GM18867 (cell line): Measurements from ENCODE around the gene STX1A.
"Not testable (repeated sequence)": the region's sequence is repeated elsewhere in the genome, so short reads cannot be mapped to it uniquely, and the experiment has no call there.

Experiments used
- ATAC-seq: cut with Tn5 transposase; IDR thresholded peaks from one replicate; pipeline ENCODE4 v1.9.1; 2021; ENCODE audit warnings: mild to moderate bottlenecking, moderate library complexity; ENCODE audit not compliant: unreplicated experiment

Gene STX1A

GRCh38 chr7:73736885-73737284 lies 17.4 kb upstream of the STX1A start:
- no peak for ATAC-seq

- no peak for ATAC-seq
Measured at GRCh38 chr7:73735528-73735905, 16.0 kb upstream of the STX1A start.

- ATAC-seq, result peak; percentile 35
Measured at GRCh38 chr7:73734619-73735527, 15.4 kb upstream of the STX1A start.

DNA sequence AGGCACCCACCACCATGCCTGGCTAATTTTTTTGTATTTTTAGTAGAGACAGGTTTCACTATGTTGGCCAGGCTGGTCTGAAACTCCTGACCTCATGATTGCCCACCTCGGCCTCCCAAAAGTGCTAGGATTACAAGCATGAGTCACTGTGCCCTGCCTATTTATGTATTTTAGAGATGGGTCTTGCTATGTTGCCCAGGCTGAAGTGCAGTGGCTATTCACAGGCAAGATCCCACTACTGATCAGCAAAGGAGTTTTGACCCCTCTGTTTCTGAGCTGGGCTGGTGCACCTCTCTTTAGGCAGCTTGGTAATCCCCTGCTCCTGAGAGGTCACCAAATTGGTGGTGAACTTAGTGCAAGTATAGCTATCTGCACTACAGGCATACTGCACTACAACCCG lies 12.9 kb upstream of the STX1A start:
- ATAC-seq, result no peak

GRCh38 chr7:73730485-73730884 lies 11.0 kb upstream of the STX1A start:
- no peak for ATAC-seq

GRCh38 chr7:73728551-73728950 lies 9.1 kb upstream of the STX1A start:
- ATAC-seq, result no peak

DNA sequence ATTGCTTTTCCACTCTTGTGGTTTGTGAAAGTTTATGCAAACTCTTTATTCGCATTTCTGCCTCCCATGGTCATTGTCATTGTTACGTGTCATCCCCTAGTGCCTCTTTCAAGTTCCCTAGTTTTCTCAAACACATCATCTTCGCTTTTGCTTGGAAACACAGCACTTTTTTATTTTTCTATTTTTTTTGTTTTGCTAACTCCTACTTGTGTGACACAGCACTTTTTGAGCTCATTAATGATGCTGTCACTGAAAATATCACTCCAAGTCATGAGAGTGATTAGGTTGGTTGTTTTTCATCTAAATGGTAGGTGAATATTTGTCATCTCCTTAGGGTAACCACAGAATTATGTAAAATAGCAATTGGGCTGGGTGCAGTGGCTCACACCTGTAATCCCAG lies 8.5 kb upstream of the STX1A start:
- no peak for ATAC-seq

DNA sequence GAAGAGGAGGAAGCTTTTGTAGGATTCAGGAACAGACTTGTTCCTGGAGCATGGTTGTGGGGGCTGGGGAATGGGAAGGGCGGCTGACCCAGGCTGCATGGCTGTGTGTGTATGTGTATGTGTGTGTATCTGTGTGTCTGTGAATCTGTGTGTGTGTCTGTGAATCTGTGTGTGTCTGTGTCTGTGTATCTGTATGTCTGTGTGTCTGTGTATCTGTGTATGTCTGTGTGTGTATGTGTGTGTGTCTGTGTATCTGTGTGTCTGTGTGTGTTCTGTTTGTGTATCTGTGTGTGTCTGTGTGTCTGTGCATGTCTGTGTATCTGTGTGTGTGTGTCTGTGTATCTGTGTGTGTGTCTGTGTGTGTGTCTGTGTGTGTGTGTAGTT lies 6.6 kb upstream of the STX1A start:
- peak; percentile 20 for ATAC-seq

DNA sequence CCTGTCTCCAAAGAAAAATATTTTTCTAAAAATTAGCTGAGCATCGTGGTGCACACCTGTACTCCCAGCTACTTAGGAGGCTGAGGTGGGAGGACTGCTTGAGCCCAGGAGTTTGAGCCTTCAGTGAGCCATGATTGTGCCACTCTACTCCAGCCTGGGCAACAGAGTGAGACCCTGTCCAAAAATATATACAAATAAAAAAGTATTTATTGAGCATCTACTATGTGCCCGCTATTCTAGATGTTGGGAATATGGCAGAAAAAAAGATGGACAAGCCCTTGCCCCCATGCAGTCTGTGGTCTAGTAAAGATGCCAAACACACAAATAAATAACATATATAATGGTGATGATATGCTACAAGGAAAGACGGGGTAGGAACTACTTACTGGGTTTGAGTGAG lies 4.3 kb upstream of the STX1A start:
- ATAC-seq, result no peak

- ATAC-seq, result no peak
Measured at GRCh38 chr7:73722785-73723184, 3.3 kb upstream of the STX1A start.

GRCh38 chr7:73722182-73722581 lies 2.7 kb upstream of the STX1A start:
- not testable (repeated sequence) for ATAC-seq

GRCh38 chr7:73721377-73721817 lies 1.9 kb upstream of the STX1A start:
- ATAC-seq, result no peak

- ATAC-seq, result not testable (repeated sequence)
Measured at GRCh38 chr7:73720443-73720842, 974 bp upstream of the STX1A start.

GRCh38 chr7:73719806-73720169 lies 319 bp upstream of the STX1A start:
- ATAC-seq, result peak; percentile 9

DNA sequence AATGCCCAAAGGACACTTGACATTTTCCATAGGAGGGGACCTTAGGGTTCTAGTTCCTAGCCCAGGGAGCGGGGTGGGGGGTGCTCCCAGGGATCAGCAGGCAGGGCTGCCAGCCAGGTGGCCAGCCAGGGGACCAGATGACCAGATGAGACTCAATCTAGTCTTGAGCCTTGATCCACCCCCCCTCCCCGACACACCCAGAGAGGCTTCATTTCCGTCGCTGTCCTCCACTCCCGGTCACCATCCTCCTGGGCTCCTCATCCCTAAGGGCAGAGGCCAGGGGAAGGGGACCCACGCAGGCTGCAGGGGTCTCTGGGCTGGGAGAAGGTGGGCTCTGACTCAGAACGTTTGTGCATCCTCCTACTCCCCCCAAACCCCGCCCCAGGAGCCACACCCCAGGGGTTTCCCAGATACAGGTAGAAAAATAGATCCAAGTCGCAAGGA lies 1.0 kb downstream of the STX1A start:
- no peak for ATAC-seq

GRCh38 chr7:73717991-73718405 lies 1.5 kb downstream of the STX1A start:
- no peak for ATAC-seq

- ATAC-seq, result no peak
Measured at GRCh38 chr7:73717025-73717807, 2.3 kb downstream of the STX1A start.

GRCh38 chr7:73716318-73716890 lies 3.1 kb downstream of the STX1A start:
- ATAC-seq, result no peak

GRCh38 chr7:73715648-73716317 lies 3.7 kb downstream of the STX1A start:
- no peak for ATAC-seq

DNA sequence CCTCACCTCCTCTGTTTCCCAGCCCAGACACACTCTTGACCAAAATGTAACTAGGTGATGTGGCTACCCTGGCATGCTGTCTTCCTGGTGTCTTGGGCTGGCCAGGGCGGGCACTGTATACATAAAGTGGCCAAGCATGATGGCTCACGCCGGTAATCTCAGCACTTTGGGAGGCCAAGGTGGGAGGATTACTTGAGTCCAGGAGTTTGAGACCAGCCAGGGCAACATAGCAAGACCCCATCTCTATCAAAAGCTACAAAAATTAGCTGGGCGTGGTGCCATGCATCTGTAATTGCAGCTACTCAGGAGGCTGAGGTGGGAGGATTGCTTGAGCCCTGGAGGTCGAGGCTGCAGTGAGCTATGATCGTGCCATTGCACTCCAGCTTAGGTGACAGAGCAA lies 6.2 kb downstream of the STX1A start:
- not testable (repeated sequence) for ATAC-seq

DNA sequence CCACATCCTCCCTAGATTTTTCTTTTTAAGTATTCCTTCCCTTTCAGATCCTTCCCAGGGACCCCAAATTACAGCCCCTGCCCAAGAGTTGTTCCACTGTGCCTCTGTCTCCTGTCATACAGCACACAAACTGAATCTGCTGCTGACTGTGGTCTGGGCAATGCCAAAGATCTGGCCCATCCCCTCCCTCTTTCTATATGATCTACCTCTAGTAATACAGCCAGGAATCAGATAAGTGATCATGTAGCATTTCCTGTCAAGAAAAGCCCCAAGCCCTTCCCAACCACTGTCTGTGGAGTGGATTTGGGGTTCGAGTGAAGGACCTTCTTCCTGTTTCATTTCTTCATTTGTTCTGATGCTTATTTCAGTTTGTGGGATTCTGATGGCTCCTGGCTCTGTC lies 6.7 kb downstream of the STX1A start:
- ATAC-seq, result no peak
